Activated CD8-positive, alpha-beta memory T cell treated with anti-CD3 and anti-CD28 coated beads, Interleukin-2, amount 10 ng/mL, durations not matched to agents 7 days and 5 days (primary cell): Measurements from ENCODE around the gene MTOR. TPM values are rescaled to one million over a fixed set of nuclear protein-coding genes. Genes with fewer than 3 reads are reported as not detected.
A peak's percentile ranks its signal among the peaks of the same experiment; 100 is the strongest.
"Not testable (repeated sequence)": the region's sequence is repeated elsewhere in the genome, so short reads cannot be mapped to it uniquely, and the experiment has no call there.

Experiments
- ATAC-seq: fragments of 150-1000 bp; cut with Tn5 transposase; one replicate; pipeline ENCODE4 v1.10.0; 2021; ENCODE audit warnings: moderate library complexity
- CTCF ChIA-PET: fragments of 350-600 bp; sonication (Branson Sonifier 250); formaldehyde crosslinking; loops from one replicate; lab custom pipeline; 2021; ENCODE audit warnings: antibody characterized with exemption; lab: Charles Lee
- DNase-seq: peaks from one replicate; pipeline ENCODE4 v3.0.0-alpha.2; 2020
- H3K27ac Mint-ChIP-seq: one replicate; pipeline ENCODE4 v1.8.0; 2021; ENCODE audit warnings: mild to moderate bottlenecking, mixed read lengths
- H3K27me3 Mint-ChIP-seq: one replicate; pipeline ENCODE4 v1.8.0; 2021; ENCODE audit warnings: mixed read lengths
- H3K36me3 Mint-ChIP-seq: one replicate; pipeline ENCODE4 v1.8.0; 2021; ENCODE audit warnings: mild to moderate bottlenecking, mixed read lengths
- H3K4me1 Mint-ChIP-seq: one replicate; pipeline ENCODE4 v1.8.0; 2021; ENCODE audit warnings: mixed read lengths
- H3K4me3 Mint-ChIP-seq: one replicate; pipeline ENCODE4 v1.8.0; 2021; ENCODE audit warnings: mild to moderate bottlenecking, moderate library complexity, mixed read lengths
- H3K9me3 Mint-ChIP-seq: one replicate; pipeline ENCODE4 v1.8.0; 2022; ENCODE audit warnings: low read depth, mixed read lengths
- total RNA-seq, 2 experiments: library from RNA; stranded (reverse); gene quantifications; one replicate each; pipeline ENCODE4 v1.2.3, GENCODE V29; 2021

MTOR gene
- total RNA-seq, 2 experiments from 2014 or later, result 50.1 to 52.0 TPM

DNA sequence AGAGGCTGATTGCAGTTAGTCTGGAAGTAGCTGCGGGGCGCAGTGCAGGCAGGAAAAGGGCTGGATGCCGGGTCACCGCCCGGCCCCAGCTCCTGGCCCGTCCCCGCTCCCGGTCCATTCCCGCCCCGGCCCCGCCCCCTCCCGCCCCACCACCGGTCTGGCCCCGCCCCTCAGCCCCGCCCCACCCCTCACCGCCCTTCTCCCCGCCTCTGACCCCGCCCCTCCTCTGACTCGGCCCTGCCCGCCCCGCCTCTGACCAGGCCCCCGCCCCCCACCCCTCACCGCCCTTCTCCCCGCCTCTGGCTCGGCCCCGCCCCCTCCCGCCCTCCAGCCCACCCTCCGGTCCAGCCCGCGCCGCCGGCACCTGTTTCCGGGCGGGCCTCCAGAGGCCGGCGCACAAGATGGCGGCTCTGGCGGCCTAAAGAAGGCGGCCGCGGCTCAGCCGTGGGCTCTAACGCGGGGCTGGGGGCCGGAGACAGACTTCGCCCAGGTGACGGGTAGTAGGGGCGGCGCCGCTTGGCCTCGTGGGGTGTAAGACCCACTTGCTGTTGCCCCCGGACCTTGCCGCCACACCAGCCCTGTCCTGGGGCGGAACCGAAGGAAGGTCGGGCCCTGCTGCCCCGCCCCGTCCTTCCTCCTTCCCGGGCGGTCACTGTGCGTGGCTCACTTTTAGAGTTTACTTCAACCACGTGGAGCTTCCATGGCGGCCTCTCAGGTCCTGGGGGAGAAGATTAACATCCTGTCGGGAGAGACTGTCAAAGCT is 10.7 kb upstream of the MTOR start, which contains the start of gene UBIAD1:
TSS of gene UBIAD1 (plus strand) at position 367 of the 763 bp plus-strand sequence. CDS start at position 701, 334 bp downstream.
- Mint-ChIP-seq H3K27ac (peak within 1 kb of the TSS; percentile 92), H3K27me3 (no peaks in the 10 kb centered on the region), H3K36me3 (peaks cover 24% of the 10 kb centered on the region), H3K4me1 (peaks cover 29% of the 10 kb centered on the region), H3K4me3 (peak within 1 kb of the TSS; percentile 90), H3K9me3 (no peaks in the 10 kb centered on the region)
- DNase-seq (peak; percentile 88), ATAC-seq (peak; percentile 92)
- CTCF ChIA-PET, result interaction anchor here (1.1 to 2.6 kb wide), 2 partner anchors 11 to 235 kb away, joined by 5 to 6 read pairs; partner anchors contain the start of gene MTOR

DNA sequence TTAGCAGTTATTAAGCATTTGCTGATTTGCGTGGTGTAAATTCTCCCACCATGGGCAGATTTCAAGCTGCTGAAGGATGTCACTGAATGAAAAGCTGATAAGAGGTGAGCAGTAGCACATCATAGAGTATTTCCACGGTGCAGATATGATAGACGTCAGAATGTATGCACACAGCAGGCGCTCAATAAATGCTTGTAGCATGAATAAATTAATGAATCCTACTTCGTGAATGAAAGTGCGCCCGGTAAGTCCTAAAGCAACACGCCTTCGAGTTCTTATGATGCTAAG is 10.1 kb upstream of the MTOR start:
- H3K9me3 Mint-ChIP-seq, result no peaks in the 10 kb centered on the region
- peaks cover 22% of the 10 kb centered on the region for H3K36me3 Mint-ChIP-seq
- H3K4me1 Mint-ChIP-seq, result peaks cover 26% of the 10 kb centered on the region
- no peak for DNase-seq
- peak overlapping the region; percentile 56 for H3K4me3 Mint-ChIP-seq
- no peaks in the 10 kb centered on the region for H3K27me3 Mint-ChIP-seq
- ATAC-seq, result no peak
- no peak overlapping the region for H3K27ac Mint-ChIP-seq
- CTCF ChIA-PET, result interaction anchor here (1.1 to 2.6 kb wide), 2 partner anchors 11 to 235 kb away, joined by 5 to 6 read pairs; partner anchors contain the start of gene MTOR

DNA sequence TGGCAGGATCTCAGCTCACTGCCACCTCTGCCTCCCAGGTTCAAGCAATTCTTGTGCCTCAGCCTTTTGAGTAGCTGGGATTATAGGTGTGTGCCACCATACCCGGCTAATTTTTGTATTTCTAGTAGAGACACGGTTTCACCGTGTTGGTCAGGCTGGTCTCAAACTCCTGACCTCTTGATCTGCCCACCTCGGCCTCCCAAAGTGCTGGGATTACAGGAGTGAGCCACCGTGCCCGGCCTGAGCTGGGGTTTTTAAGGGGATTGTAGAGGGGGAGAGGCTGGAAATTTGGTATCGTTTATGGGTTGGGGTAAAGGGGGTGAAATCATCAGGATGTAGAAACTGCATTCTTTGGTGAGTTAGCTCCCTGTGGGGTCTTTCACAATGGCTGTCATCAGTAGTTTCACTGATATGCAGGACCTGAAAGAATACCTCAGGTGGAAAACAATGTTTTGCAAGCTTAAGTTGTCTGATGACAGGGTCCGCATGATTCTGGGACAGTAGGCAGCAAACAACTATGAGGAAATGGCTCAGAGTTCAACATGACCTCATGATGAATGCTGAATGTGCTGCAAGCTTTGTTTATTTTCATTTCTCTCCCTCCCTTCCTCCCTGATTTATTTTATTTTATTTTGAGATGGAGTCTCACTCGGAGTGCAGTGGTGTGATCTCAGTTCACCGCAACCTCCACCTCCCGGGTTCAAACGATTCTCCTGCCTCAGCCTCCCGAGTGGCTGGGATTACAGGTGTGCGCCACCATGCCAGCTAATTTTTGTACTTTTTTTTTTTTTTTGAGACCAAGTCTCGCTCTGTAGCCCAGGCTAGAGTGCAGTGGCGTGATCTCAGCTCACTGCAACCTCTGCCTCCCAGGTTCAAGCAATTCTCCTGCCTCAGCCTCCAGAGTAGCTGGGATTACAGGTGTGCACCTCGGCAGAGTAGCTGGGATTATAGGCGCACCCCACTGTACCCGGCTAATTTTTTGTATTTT is 5.3 kb upstream of the MTOR start:
- H3K27ac Mint-ChIP-seq, H3K27me3 Mint-ChIP-seq, DNase-seq, H3K4me3 Mint-ChIP-seq, H3K9me3 Mint-ChIP-seq, H3K36me3 Mint-ChIP-seq, H3K4me1 Mint-ChIP-seq, ATAC-seq: not testable (repeated sequence)
- CTCF ChIA-PET, result interaction anchor here (0.9 to 1.1 kb wide), 2 partner anchors 26 to 230 kb away, joined by 3 to 4 read pairs; no protein-coding TSS in a partner anchor

DNA sequence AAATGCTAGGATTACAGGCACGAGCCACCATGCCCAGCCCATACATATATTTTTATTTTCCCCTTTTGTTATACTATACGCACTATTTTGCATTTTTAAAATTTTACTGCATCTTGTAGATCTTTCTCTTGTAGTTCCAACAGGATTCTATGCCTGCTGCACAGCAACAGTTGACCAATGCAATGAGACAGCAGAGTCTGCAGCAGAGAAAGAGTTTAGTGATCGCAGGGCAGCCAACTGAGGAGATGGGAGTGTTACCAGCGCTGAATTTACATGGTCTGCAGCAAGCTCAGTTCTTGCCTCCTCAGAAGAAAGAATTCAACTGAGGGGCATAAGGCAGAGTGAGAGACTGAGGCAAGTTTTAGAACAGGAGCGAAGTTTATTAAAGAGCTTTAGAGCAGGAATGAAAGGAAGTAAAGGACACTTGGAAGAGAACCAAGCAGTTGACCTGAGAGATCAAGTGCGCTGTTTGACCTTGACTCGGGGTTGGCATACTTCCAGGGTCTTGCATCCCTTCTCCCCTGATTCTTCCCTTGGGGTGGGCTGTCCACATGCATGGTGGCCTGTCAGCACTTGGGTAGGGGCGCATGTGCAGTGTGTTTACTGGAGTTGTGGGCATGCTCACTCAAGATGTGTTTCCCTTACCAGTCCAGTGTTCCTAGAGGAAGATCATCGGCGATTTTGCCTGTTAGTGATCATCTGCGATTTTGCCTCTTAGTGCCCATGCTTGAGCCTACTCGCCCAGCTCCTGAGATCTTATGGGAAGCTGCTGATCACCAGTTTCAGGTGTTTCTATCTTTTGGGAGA is 4.1 kb upstream of the MTOR start:
- H3K4me1 Mint-ChIP-seq, result peaks cover 14% of the 10 kb centered on the region
- H3K9me3 Mint-ChIP-seq, result no peaks in the 10 kb centered on the region
- no peak overlapping the region for H3K27ac Mint-ChIP-seq
- no peaks in the 10 kb centered on the region for H3K27me3 Mint-ChIP-seq
- H3K36me3 Mint-ChIP-seq, result no peaks in the 10 kb centered on the region
- H3K4me3 Mint-ChIP-seq, result no peak overlapping the region
- DNase-seq (no peak), ATAC-seq (no peak)
- CTCF ChIA-PET, result interaction anchor here (0.9 to 1.1 kb wide), 2 partner anchors 25 to 229 kb away, joined by 3 to 4 read pairs; no protein-coding TSS in a partner anchor

DNA sequence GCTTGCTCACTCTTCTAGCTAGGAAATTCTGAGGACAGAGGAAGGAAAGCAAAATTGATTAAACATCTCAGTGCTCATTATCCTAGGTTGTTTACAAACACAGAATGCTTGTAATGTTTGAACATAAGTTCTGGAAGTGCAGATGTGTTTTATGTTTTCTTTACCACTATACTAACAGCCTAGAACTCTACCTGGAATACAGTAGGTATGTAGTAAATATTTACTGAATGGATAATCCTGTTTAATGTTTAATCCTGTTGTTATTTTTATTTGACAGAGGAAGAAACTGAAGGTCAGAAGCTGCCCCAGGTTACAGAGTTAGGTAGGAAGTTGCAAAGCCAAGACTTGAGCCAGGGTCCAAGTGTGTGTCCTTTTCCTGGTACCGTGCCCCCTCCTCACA is 6.1 kb downstream of the MTOR start:
- Mint-ChIP-seq H3K4me3 (no peak overlapping the region), H3K27ac (no peak overlapping the region), H3K27me3 (no peaks in the 10 kb centered on the region), H3K4me1 (peaks cover 10% of the 10 kb centered on the region), H3K36me3 (peaks cover 43% of the 10 kb centered on the region), H3K9me3 (no peaks in the 10 kb centered on the region)
- CTCF ChIA-PET, result interaction anchor here (0.6 to 1.0 kb wide), 3 partner anchors 13 to 219 kb away, joined by 4 to 6 read pairs (median 5); no protein-coding TSS in a partner anchor
- DNase-seq, result no peak
- ATAC-seq, result no peak

DNA sequence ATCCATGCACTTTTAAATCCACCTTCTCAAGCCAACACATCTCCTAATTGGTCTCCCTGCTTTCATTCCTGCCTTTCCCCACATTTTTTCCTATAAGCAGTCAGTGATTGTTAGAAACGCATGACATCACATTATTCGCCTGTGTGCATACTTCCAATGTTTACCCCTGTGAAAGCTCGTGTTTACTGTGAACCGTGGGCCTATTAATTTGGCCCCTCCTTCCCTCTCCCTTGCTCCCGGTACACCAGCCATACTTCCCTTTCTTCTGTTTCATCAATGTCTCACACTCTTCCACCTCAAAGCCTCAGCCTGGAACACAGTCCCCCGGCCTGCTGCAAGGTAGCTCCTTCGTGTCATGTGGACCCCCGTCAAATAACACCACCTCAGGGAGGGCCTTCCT is 9.1 kb downstream of the MTOR start:
- CTCF ChIA-PET, result interaction anchor here (1.4 to 3.6 kb wide), 2 partner anchors 11 to 216 kb away, joined by 4 to 15 read pairs; no protein-coding TSS in a partner anchor
- DNase-seq (no peak), ATAC-seq (no peak)
- H3K27ac Mint-ChIP-seq, result no peak overlapping the region
- H3K27me3 Mint-ChIP-seq, result no peaks in the 10 kb centered on the region
- H3K9me3 Mint-ChIP-seq, result no peaks in the 10 kb centered on the region
- no peak overlapping the region for H3K4me3 Mint-ChIP-seq
- H3K4me1 Mint-ChIP-seq, result no peaks in the 10 kb centered on the region
- peaks cover 52% of the 10 kb centered on the region for H3K36me3 Mint-ChIP-seq

DNA sequence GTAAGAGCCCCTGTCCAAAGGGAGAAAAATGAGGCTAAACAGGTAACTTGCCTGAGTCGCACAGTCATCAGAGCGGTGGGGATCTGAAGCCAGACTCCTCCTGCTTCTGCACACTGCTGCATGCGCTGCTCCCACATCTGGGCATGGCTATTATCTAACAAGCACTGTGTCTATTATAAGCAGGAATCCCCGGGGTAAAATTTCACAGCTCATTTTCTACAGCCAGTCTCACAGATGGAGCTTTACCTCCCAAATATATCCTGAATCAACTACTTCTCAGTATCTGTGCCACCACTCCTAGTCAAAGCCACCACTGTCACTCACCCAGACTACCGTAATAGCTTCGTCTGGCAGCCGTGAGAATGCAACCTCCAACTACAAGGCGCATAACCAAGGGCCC is 9.8 kb downstream of the MTOR start:
- DNase-seq (no peak), ATAC-seq (no peak)
- H3K27me3 Mint-ChIP-seq, result no peaks in the 10 kb centered on the region
- H3K9me3 Mint-ChIP-seq, result no peaks in the 10 kb centered on the region
- CTCF ChIA-PET, result interaction anchor here (1.4 to 3.6 kb wide), 2 partner anchors 11 to 215 kb away, joined by 4 to 15 read pairs; no protein-coding TSS in a partner anchor
- no peaks in the 10 kb centered on the region for H3K4me1 Mint-ChIP-seq
- no peak overlapping the region for H3K27ac Mint-ChIP-seq
- no peak overlapping the region for H3K4me3 Mint-ChIP-seq
- peaks cover 49% of the 10 kb centered on the region for H3K36me3 Mint-ChIP-seq

DNA sequence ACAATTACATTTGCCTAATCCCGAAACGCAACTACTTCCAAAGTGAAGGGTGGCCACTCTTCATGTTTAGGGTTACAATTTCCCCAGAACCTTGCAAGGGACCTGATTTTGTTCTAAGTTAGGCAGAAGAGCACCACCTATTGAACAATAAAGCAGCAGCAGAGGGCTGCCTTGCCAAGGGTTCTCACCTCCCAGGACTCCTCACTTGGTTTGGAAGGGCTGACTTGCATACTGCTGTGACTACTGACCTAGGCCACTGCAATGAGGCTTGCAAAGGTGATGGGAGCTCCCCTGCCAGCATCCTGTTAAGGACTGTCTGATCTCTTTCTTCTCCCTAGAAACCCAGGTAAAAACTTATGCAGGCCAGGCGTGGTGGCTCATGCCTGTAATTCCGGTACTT is 14.2 kb downstream of the MTOR start:
- H3K4me3 Mint-ChIP-seq, result no peak overlapping the region
- ATAC-seq (no peak), DNase-seq (no peak)
- H3K9me3 Mint-ChIP-seq, result no peaks in the 10 kb centered on the region
- peaks cover 32% of the 10 kb centered on the region for H3K36me3 Mint-ChIP-seq
- H3K27ac Mint-ChIP-seq, result no peak overlapping the region
- H3K27me3 Mint-ChIP-seq, result no peaks in the 10 kb centered on the region
- CTCF ChIA-PET, result no interaction called here
- peaks cover 3% of the 10 kb centered on the region for H3K4me1 Mint-ChIP-seq

DNA sequence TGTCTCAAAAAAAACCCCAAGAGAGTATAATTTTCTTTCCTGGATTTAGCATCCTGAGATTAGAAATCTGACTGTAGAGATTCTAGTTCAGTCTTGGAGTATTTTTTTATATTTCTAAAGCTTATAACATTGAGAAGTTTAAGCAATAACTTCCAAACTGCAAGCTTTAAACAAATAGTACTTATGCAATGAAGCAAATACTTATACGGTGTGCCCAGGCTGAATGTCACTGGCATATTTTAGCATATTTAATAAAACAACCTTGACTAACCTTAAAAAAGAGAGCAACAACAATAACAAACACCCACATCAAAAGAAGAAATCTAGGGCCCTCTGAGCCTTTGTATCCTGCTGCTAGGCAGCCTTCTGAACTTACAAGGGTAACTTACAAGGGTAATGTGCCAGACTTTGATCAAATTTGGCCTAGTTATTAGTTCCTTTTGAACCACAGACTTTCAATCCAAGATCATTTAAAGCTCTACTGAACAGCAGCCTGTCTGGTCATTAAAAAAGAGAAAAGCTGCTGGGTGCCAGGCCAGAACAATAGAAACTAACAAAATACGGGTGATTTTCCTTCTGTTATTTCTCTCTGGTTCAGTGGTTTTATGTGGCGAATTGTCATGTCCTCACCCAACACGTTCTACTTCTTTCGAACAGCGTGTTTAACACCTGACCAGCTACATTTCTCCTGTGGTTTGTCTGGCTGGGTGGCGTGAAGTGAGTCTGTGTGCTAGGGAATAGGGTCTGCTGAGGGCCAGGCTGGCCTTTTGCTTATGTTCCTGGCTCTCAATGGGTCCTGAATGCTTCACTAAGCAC is 16.2 kb downstream of the MTOR start:
- Mint-ChIP-seq H3K27ac (no peak overlapping the region), H3K4me1 (peaks cover 3% of the 10 kb centered on the region), H3K4me3 (no peak overlapping the region), H3K27me3 (no peaks in the 10 kb centered on the region), H3K9me3 (no peaks in the 10 kb centered on the region), H3K36me3 (peaks cover 32% of the 10 kb centered on the region)
- no peak for ATAC-seq
- CTCF ChIA-PET, result interaction anchor here (1.1 to 1.3 kb wide), 2 partner anchors 118 to 209 kb away, joined by 3 read pairs; no protein-coding TSS in a partner anchor
- no peak for DNase-seq

DNA sequence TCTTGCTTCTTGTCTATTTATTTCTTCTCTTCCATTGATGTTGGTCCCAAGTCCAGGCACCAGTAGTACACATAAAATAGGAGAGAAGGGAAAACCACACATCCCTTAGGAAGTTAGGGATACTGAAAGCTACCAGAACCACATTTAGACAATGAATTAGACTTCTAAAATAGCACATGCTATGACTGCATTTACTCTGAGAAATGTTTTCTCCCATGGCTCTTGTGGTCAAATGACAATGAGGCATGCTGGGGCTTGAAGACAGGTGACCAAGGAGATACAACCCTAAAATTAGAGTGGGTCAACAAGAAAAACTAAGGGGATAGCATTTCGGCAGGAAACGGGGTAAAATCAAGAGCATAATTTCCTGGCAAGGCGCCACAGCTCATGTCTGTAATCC is 17.1 kb downstream of the MTOR start:
- CTCF ChIA-PET, result interaction anchor here (1.1 to 1.3 kb wide), 2 partner anchors 119 to 208 kb away, joined by 3 read pairs; no protein-coding TSS in a partner anchor

DNA sequence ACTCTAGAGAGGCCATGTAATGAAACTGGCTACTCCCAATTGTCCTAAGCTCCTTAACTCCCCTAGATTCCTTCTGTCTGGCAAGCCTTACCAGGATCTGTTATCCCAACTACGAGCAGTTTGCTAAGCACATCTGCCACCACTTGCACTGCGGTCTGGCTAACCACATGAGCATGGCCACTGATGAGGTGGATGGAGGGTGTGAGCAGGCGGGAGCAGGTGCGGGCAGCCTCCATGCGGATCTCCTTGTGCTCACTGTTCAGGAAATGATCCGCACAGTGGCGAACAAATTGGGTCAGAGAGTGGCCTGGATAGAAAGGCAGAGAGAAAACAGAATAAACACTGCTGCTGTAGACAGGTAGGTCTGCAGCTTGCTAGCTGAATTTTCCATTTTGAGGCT is 24.0 kb downstream of the MTOR start:
- ATAC-seq (no peak), DNase-seq (no peak)
- no peak overlapping the region for H3K4me3 Mint-ChIP-seq
- no peaks in the 10 kb centered on the region for H3K9me3 Mint-ChIP-seq
- H3K27me3 Mint-ChIP-seq, result no peaks in the 10 kb centered on the region
- CTCF ChIA-PET, result interaction anchor here (0.7 to 4.8 kb wide), 3 partner anchors 14 to 185 kb away, joined by 3 to 48 read pairs (median 3); no protein-coding TSS in a partner anchor
- peaks cover 51% of the 10 kb centered on the region for H3K36me3 Mint-ChIP-seq
- peaks cover 10% of the 10 kb centered on the region for H3K4me1 Mint-ChIP-seq
- no peak overlapping the region for H3K27ac Mint-ChIP-seq

More for the DNA sequence above, 17.1 kb downstream of the MTOR start:
- Mint-ChIP-seq H3K9me3 (no peaks in the 10 kb centered on the region), H3K27me3 (no peaks in the 10 kb centered on the region), H3K4me1 (peaks cover 3% of the 10 kb centered on the region), H3K27ac (no peak overlapping the region), H3K4me3 (no peak overlapping the region), H3K36me3 (peaks cover 24% of the 10 kb centered on the region)
- DNase-seq (no peak), ATAC-seq (no peak)

DNA sequence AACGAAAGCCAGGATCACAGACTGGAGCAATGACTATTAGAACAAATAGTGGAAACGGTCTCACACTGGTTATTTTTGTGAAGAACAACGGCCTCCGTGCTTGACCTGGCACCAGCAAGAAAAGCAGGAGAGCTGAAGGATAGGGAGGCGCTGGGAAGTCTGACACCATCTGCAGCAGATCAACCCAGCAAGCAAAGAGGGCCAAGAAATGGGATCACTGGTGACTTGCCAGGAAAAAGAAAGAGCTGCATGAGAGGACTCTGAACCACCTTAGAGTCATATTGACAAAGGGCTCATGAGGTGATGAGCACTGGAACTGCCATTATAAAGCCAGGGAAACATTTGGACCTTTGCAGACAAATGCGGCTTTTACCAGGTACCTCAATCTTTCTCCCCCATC is 25.0 kb downstream of the MTOR start:
- CTCF ChIA-PET, result interaction anchor here (0.6 to 1.2 kb wide), 3 partner anchors 9 to 313 kb away, joined by 3 read pairs; no protein-coding TSS in a partner anchor
- H3K36me3 Mint-ChIP-seq, result peaks cover 50% of the 10 kb centered on the region
- peaks cover 10% of the 10 kb centered on the region for H3K4me1 Mint-ChIP-seq
- H3K27me3 Mint-ChIP-seq, result no peaks in the 10 kb centered on the region
- no peak overlapping the region for H3K4me3 Mint-ChIP-seq
- ATAC-seq, result no peak
- H3K9me3 Mint-ChIP-seq, result no peaks in the 10 kb centered on the region
- H3K27ac Mint-ChIP-seq, result peak overlapping the region; percentile 8
- DNase-seq, result no peak
